ENCODE measurements around the gene PSORS1C1.
"Not testable (repeated sequence)": the region's sequence is repeated elsewhere in the genome, so short reads cannot be mapped to it uniquely, and the experiment has no call there.

The PSORS1C1 gene

DNA sequence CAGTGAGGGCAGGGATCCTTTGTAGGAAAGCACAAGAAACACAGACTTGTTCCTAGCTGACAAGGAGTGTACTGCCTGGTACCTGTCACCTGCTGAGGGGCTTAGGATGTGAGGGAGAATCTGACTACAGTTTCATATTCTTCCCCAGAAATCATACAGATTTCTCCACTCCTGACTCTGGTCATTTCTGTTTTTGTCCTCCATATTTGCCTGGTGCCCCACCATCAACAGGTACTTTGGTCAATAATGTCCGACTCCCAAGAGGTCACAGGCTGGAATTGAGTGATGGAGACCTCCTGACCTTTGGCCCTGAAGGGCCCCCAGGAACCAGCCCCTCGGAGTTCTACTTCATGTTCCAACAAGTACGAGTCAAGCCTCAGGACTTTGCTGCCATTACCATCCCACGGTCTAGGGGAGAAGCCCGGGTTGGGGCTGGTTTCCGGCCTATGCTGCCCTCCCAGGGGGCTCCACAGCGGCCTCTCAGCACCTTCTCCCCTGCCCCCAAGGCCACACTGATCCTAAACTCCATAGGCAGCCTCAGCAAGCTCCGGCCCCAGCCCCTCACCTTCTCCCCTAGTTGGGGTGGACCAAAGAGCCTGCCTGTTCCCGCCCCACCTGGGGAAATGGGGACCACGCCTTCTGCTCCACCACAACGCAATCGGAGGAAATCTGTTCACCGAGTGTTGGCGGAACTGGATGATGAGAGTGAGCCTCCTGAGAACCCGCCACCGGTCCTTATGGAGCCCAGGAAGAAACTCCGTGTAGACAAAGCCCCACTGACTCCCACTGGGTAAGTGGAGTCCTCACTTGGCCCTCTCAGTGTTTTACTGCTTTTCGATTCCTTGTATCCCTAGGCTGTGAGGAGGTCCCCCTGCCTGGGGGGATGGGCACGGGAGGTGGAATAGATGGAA lies 46.9 kb downstream of the PSORS1C1 start:
- FAIRE-seq = no peak

DNA sequence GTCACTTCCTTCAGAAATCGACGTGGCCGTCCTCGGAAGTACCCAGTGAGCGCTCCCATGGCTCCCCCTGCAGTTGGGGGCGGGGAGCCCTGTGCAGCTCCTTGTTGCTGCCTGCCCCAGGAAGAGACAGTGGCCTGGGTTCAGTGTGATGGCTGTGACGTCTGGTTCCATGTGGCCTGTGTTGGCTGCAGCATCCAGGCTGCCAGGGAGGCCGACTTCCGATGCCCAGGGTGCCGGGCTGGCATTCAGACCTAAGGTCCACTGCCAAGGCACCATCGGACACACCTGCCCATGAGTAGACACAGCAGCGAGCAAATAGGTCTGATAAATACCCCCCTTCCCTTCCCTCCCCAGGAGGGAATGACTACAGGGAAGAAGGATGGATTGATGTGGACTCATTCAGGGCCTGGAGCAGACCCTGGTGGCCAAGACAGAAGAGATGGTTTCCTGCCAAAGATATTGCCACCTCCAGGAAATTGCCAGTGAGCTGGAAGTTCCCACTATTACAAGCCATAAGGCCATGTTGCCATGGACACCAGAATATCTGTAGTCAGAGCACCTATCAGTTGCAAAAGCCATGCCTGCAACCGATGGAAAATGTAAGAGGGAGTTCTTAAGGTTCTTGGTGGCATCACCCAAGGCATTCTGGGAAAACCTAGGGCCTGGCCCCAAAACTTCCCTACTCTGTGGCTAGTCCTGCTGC lies 48.0 kb downstream of the PSORS1C1 start:
- FAIRE-seq = no peak

- no peak for FAIRE-seq
These were observed 49.3 kb downstream of the PSORS1C1 start for GRCh38 chr6:31163922-31164321.

DNA sequence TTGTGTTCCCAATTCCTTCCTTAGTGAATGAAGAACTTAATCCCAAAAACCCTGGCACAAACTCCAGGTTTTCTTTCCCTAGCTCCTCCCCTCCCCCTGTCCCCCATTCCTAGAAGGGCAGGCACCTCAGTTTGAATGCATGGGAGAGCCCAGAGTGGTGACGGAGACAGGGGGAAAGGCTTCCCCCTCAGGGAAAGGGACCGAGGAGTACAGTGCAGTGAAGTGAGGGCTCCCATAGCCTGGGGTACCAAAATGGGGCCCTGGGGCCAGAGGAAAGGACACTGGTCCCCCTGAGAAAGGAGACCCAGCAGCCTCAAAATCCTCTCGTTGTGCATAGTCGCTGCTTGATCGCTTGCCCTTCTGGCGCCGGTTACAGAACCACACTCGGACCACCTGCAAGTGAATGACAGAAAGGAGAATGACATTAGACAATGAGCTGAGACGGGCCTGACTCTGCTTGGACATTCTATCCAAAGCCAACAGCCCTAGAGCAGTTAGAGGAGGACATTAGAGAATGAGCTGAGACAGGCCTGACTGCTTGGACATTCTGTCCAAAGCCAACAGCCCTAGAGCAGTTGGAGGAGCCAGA lies 50.0 kb downstream of the PSORS1C1 start:
- FAIRE-seq = not testable (repeated sequence)

DNA sequence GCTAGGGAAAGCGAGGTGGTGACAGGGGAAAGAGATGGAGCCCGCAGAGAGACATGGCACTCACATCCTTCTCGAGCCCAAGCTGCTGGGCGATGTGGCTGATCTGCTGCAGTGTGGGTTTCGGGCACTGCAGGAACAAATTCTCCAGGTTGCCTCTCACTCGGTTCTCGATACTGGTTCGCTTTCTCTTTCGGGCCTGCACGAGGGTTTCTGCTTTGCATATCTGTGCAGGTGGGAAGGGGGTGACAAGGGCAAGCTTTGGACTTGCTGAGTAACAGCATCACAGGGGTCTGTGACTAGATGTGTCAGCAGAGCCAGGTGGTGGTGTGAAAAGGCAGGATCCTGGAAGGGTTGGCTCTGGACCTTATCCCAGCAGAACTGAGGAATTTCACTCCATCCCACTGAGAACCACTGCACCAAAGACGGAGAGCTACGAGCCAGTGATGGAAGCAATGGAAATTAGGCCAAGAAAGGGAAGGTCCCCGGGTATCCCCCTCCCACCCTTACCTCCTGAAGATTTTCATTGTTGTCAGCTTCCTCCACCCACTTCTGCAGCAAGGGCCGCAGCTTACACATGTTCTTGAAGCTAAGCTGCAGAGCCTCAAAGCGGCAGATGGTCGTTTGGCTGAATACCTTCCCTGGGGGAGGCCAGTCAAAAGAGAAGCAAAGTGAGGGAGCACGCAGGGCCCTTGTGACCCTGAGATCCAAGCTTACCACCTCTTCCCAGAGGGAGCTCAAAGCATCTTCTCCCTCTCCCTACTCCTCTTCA lies 50.6 kb downstream of the PSORS1C1 start:
- not testable (repeated sequence) for FAIRE-seq

DNA sequence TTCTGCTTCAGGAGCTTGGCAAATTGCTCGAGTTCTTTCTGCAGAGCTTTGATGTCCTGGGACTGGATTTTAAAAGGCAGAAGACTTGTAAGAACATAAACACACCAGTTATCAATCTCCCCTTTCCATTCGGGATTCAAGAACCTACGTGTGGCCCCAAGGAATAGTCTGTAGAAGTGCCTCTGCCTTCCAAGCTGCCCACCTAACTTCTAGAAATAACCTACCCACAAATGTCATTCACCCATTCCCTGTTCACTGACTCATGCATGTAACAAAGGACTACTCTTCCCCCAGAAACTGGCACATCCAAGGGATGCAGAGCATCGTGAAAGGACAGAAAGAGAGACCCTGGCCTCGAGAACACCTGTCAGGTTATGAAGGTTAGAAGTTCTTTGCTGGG lies 51.4 kb downstream of the PSORS1C1 start:
- no peak for FAIRE-seq

GRCh38 chr6:31168606-31169005 lies 54.0 kb downstream of the PSORS1C1 start:
- no peak for FAIRE-seq

DNA sequence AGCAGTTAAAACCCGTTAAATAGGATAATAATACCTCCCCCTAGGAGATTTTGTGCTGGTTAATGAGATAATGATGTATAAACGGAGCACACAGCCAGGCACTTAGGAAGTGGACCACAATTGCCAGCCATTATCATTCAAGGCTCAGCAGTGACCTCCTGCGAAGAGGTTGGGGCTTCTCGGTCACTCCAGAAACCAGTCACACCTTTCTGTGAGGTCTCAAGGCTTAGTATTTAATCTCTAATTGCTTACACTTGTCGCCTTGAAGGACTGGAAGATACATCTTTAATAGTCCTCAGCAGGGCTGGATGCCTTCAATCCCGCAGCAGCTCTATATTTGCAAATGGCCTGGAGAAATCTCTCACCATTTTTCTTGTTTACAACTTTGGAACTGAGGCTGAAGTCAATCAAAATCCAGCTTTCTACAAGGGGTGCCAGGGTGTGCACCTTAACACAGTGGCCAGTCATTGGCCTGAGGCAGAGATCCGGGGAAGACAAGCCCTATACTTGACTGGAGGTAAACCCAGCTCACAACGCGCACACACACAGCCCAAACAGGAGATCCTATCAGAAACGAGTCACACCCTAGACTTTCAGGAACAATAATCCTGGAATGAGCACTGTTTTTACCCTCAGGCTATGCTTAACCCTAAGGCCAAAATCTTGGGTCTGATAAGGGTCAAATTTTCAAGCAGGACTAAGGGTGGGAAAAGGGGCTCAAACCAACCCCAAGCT lies 54.7 kb downstream of the PSORS1C1 start:
- no peak for FAIRE-seq

DNA sequence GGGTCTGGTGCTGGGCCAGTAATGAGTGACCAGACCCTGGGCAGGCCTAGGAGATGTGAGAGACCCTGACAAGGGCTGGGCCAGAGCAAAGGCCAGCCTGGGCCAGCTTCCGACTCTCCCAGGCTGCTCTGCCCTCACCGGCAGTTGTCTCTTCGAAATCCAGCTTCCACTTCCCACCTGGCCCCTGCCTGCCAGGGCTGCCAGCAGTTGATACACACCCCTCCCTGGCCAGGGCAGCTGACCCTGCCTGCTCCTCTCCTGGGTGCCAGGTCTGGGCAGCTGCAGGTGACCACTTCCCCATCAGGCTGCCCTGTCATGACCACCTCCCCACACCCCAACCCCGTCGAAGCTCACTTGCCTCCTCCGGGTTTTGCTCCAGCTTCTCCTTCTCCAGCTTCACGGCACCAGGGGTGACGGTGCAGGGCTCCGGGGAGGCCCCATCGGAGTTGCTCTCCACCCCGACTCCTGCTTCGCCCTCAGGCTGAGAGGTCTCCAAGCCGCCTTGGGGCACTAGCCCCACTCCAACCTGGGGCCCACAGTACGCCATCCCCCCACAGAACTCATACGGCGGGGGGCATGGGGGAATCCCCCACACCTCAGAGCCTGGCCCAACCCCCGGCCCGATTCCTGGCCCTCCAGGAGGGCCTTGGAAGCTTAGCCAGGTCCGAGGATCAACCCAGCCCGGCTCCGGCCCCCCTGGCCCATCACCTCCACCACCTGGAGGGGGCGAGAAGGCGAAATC lies 55.4 kb downstream of the PSORS1C1 start:
- FAIRE-seq = not testable (repeated sequence)

- no peak for FAIRE-seq
These were observed 55.9 kb downstream of the PSORS1C1 start, which contains the start of gene POU5F1 for GRCh38 chr6:31170600-31170881. POU5F1 (minus strand) TSS chr6:31170682; CDS start chr6:31170620, 62 bp downstream.

- no peak for FAIRE-seq
These were observed 56.5 kb downstream of the PSORS1C1 start for GRCh38 chr6:31170987-31171671.

DNA sequence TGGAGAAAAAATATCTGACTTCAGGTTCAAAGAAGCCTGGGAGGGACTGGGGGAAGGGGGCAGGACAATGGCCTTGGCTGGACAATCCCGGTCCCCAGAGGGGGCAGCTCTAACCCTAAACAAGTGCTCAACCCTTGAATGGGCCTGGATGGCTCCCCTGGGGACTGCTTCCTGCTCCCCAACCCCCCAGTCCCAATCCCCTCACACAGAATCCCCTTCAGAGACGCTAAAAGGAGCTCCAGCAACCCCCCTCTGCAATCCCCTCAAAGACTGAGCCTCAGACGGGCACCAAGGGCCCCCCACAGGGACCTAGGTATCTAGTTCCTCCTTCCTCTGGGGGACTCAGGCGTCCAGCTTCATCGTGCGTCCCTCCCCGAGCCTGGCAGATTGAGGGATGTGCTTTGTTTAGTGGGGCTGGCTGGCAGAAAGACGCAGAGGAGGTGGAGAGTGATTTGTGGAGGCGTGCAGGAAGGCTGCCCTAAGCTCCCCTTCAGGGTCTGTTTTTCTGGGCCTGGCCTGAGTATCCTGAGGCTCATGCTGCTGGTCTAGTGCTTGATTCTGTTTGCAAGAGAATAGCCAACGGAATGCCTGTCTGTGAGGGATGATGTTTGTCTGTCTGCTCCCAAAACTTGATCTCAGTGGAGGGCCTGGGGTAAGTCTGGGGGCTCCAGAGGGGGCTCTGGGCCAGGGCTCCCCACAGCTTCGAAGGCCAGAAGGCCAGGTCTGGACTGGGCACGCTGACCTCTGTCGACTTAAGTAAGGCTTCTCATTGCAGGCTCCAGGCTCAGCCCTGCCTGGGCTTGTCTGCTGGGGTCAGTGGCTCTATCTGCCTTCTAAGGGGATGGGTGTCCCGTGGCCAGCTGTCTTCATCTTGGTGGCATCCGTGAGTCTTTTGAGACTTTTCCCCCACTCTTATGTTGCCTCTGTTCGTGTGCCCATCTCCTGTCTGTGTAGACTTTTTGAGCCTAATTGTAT lies 57.6 kb downstream of the PSORS1C1 start:
- FAIRE-seq = no peak

- FAIRE-seq = no peak
These were observed 58.4 kb downstream of the PSORS1C1 start for GRCh38 chr6:31172973-31173384.

GRCh38 chr6:31173406-31173805 lies 58.8 kb downstream of the PSORS1C1 start:
- no peak for FAIRE-seq

GRCh38 chr6:31174378-31174777 lies 59.8 kb downstream of the PSORS1C1 start:
- no peak for FAIRE-seq

DNA sequence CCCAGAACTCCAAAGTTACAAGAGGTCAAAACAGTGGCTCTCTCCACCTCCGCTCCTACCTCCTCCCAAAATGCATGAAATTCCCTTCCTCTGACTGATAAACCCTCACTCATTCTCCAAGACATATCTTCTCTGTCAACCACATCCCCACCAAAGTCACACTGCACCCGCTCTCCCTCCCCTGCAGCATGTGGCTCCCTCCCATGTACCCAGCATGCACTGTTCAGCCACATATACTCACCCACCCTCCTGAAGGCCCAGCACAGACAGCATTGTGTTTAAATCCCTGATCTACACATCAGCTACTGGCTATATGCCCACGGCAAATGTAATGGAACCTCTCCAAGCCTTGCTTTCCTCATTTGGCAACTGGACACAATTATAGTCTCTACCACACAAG lies 61.4 kb downstream of the PSORS1C1 start:
- no peak for FAIRE-seq

GRCh38 chr6:31178143-31179041 lies 63.8 kb downstream of the PSORS1C1 start:
- no peak for FAIRE-seq

GRCh38 chr6:31179042-31179386 lies 64.4 kb downstream of the PSORS1C1 start:
- no peak for FAIRE-seq

- FAIRE-seq = no peak
These were observed 65.3 kb downstream of the PSORS1C1 start for GRCh38 chr6:31179896-31180295.
